K562 (cell line): ENCODE results near the gene TMEM123.

Experiments used
- ATF3 ChIP-seq, 2 experiments: fragments of 450-650 bp in 1 of 2; sonication (generic) in 1 of 2; formaldehyde crosslinking in 1 of 2; IDR thresholded peaks in 1 of 2; conservative IDR thresholded peaks in 1 of 2; 2 replicates each; pipeline versions ENCODE4 v1.6.1 to v1.8.1; 2016 to 2023; ENCODE audit warnings: mild to moderate bottlenecking in 2 of 2, moderate library complexity in 2 of 2, inconsistent platforms in 1 of 2, missing genetic modification reagents in 1 of 2
- FOXK1 ChIP-seq: sonication (generic); formaldehyde crosslinking; IDR thresholded peaks from 2 replicates; pipeline ENCODE4 v1.8.0; 2022; ENCODE audit warnings: missing genetic modification reagents, mild to moderate bottlenecking, borderline replicate concordance
- POLR2A ChIP-seq: fragments of 450-650 bp; conservative IDR thresholded peaks from 2 replicates; pipeline ENCODE4 v1.6.1; 2016
- ZNF41 ChIP-seq: fragments of 250-450 bp; sonication (Bioruptor Pico); conservative IDR thresholded peaks from 2 replicates; pipeline ENCODE4 v1.4.0; 2020; ENCODE audit warnings: mild to moderate bottlenecking

GRCh38 chr11:102396708-102397563, 55.6 kb downstream of the TMEM123 start:
- TF ChIP-seq ATF3 (IDR thresholded peaks at IDR 0.05), result no peak
- no peak for TF ChIP-seq ATF3 (CRISPR knock-in tag; conservative IDR thresholded peaks at IDR 0.05)
- TF ChIP-seq ZNF41, result no peak
- no peak for TF ChIP-seq FOXK1
- no peak for TF ChIP-seq POLR2A
